OCI-LY1 (cell line): Measurements from ENCODE around the gene TMEM213.

Source experiments
- CTCF ChIP-seq: fragments of 200-600 bp; sonication (generic), shearing (Covaris generic); IDR thresholded peaks from 2 replicates; pipeline ENCODE4 v1.5.1; 2017; ENCODE audit warnings: mild to moderate bottlenecking, antibody characterized with exemption, low read length, moderate library complexity, mixed read lengths
- EZH2 ChIP-seq: fragments of 200-600 bp; sonication (generic), shearing (Covaris generic); IDR thresholded peaks from 2 replicates; pipeline ENCODE4 v1.8.0; 2017; ENCODE audit warnings: borderline replicate concordance, mixed run types, mild to moderate bottlenecking, antibody characterized with exemption, low read length, moderate library complexity, mixed read lengths

- no peak for TF ChIP-seq CTCF
- no peak for TF ChIP-seq EZH2
Observed at GRCh38 chr7:138843632-138844580, 46.1 kb downstream of the TMEM213 start.
